ENCODE measurements around the gene NOX1.

Gene NOX1

GRCh38 chrX:100874325-100874724 is at the start of gene NOX1:
Gene NOX1, minus strand, starts transcription at chrX:100874359. Its CDS starts 220 bp downstream, at chrX:100874139.
- no peak for DNase-seq (ENCODE audit: low read depth in 3 of 3, low spot score in 1 of 3)

GRCh38 chrX:100915562-100915961 is 41.4 kb upstream of the NOX1 start:
- DNase-seq (ENCODE audit: low read depth in 3 of 3, low spot score in 1 of 3) = no peak

GRCh38 chrX:100913111-100913510 is 39.0 kb upstream of the NOX1 start:
- DNase-seq (ENCODE audit: low read depth in 3 of 3, low spot score in 1 of 3) = no peak

GRCh38 chrX:100911731-100912130 is 37.6 kb upstream of the NOX1 start:
- DNase-seq (ENCODE audit: low read depth in 3 of 3, low spot score in 1 of 3) = no peak

GRCh38 chrX:100905620-100906019 is 31.5 kb upstream of the NOX1 start:
- DNase-seq (ENCODE audit: low read depth in 3 of 3, low spot score in 1 of 3) = no peak

GRCh38 chrX:100904433-100904832 is 30.3 kb upstream of the NOX1 start:
- DNase-seq (ENCODE audit: low read depth in 3 of 3, low spot score in 1 of 3) = no peak

- DNase-seq (ENCODE audit: low read depth in 3 of 3, low spot score in 1 of 3) = no peak
Measured at GRCh38 chrX:100895365-100896075, 21.4 kb upstream of the NOX1 start.

- DNase-seq (ENCODE audit: low read depth in 3 of 3, low spot score in 1 of 3) = no peak
Measured at GRCh38 chrX:100883654-100884053, 9.5 kb upstream of the NOX1 start.

- DNase-seq (ENCODE audit: low read depth in 3 of 3, low spot score in 1 of 3) = no peak
Measured at GRCh38 chrX:100880368-100880767, 6.2 kb upstream of the NOX1 start.

- no peak for DNase-seq (ENCODE audit: low read depth in 3 of 3, low spot score in 1 of 3)
Measured at GRCh38 chrX:100871594-100872560, 2.3 kb downstream of the NOX1 start.

GRCh38 chrX:100870527-100870926 is 3.6 kb downstream of the NOX1 start:
- DNase-seq (ENCODE audit: low read depth in 3 of 3, low spot score in 1 of 3) = no peak

- DNase-seq (ENCODE audit: low read depth in 3 of 3, low spot score in 1 of 3) = no peak
Measured at GRCh38 chrX:100868273-100868672, 5.9 kb downstream of the NOX1 start.

- DNase-seq (ENCODE audit: low read depth in 3 of 3, low spot score in 1 of 3) = no peak
Measured at GRCh38 chrX:100864657-100865391, 9.3 kb downstream of the NOX1 start.

GRCh38 chrX:100863326-100863864 is 10.8 kb downstream of the NOX1 start:
- no peak for DNase-seq (ENCODE audit: low read depth in 3 of 3, low spot score in 1 of 3)

GRCh38 chrX:100852810-100853209 is 21.3 kb downstream of the NOX1 start:
- DNase-seq (ENCODE audit: low read depth in 3 of 3, low spot score in 1 of 3) = no peak

GRCh38 chrX:100850317-100850716 is 23.8 kb downstream of the NOX1 start:
- no peak for DNase-seq (ENCODE audit: low read depth in 3 of 3, low spot score in 1 of 3)

- no peak for DNase-seq (ENCODE audit: low read depth in 3 of 3, low spot score in 1 of 3)
Measured at GRCh38 chrX:100831219-100831946, 42.8 kb downstream of the NOX1 start.

- no peak for DNase-seq (ENCODE audit: low read depth in 3 of 3, low spot score in 1 of 3)
Measured at GRCh38 chrX:100830547-100830946, 43.6 kb downstream of the NOX1 start.

GRCh38 chrX:100830143-100830542 is 44.0 kb downstream of the NOX1 start:
- DNase-seq (ENCODE audit: low read depth in 3 of 3, low spot score in 1 of 3) = no peak

- no peak for DNase-seq (ENCODE audit: low read depth in 3 of 3, low spot score in 1 of 3)
Measured at GRCh38 chrX:100829730-100830129, 44.4 kb downstream of the NOX1 start.

Measured in stimulated activated CD4-positive, alpha-beta T cell treated with anti-CD3 and anti-CD28 coated beads, TNF-alpha, amount 100 ng/mL, for 1 hour (primary cell).